Neuronal stem cell (in vitro differentiated cells): ENCODE measurements around the gene LRP1B.

ENCODE experiments used
- DNase-seq: peaks from one replicate; pipeline ENCODE4 v3.0.0-alpha.2; 2013; ENCODE audit warnings: low spot score
- H2AFZ ChIP-seq: one replicate; pipeline ENCODE4 v1.6.1; 2013; ENCODE audit warnings: mild to moderate bottlenecking, low read length, inconsistent platforms
- H2AK5ac ChIP-seq: 2 replicates; pipeline ENCODE4 v1.6.1; 2013; ENCODE audit warnings: low read depth, mild to moderate bottlenecking, inconsistent platforms, low read length, moderate library complexity, mixed read lengths
- H2BK120ac ChIP-seq: 2 replicates; pipeline ENCODE4 v1.6.1; 2013; ENCODE audit warnings: low read depth, mild to moderate bottlenecking, inconsistent platforms, low read length, moderate library complexity, mixed read lengths
- H2BK12ac ChIP-seq: one replicate; pipeline ENCODE4 v1.6.1; 2013; ENCODE audit warnings: low read length, inconsistent platforms
- H2BK15ac ChIP-seq: 2 replicates; pipeline ENCODE4 v1.6.1; 2013; ENCODE audit warnings: mild to moderate bottlenecking, low read length, inconsistent platforms, mixed read lengths
- H2BK5ac ChIP-seq: one replicate; pipeline ENCODE4 v1.6.1; 2013; ENCODE audit warnings: inconsistent platforms, mild to moderate bottlenecking, low read length, moderate library complexity
- H3K14ac ChIP-seq: one replicate; pipeline ENCODE4 v1.6.1; 2013; ENCODE audit warnings: low read length, inconsistent platforms
- H3K18ac ChIP-seq: 2 replicates; pipeline ENCODE4 v1.6.1; 2013; ENCODE audit warnings: low read length, inconsistent platforms
- H3K23ac ChIP-seq: 2 replicates; pipeline ENCODE4 v1.6.1; 2013; ENCODE audit warnings: low read depth, mild to moderate bottlenecking, mixed read lengths, low read length, inconsistent platforms; ENCODE audit not compliant: poor library complexity
- H3K27ac ChIP-seq: replicated peaks from 3 replicates; pipeline ENCODE4 v1.5.1; 2013; ENCODE audit warnings: low read length, inconsistent platforms
- H3K27me3 ChIP-seq, 3 experiments: 2 replicates each; pipeline ENCODE4 v1.6.1; 2013; ENCODE audit warnings: low read length in 3 of 3, mild to moderate bottlenecking in 2 of 3, inconsistent platforms in 1 of 3, low read depth in 1 of 3, mixed read lengths in 1 of 3, moderate library complexity in 1 of 3; ENCODE audit not compliant: control insufficient read depth in 3 of 3, insufficient read depth in 3 of 3
- H3K36me3 ChIP-seq, 2 donors: replicated peaks in 1 of 2; 2 replicates each; pipeline ENCODE4 v1.6.1; 2013; ENCODE audit warnings: low read length in 2 of 2; ENCODE audit not compliant: control insufficient read depth in 2 of 2, insufficient read depth in 2 of 2
- H3K4ac ChIP-seq: 2 replicates; pipeline ENCODE4 v1.6.1; 2013; ENCODE audit warnings: inconsistent platforms, mild to moderate bottlenecking, low read length, moderate library complexity
- H3K4me1 ChIP-seq, 2 donors: 1 replicate in 1 of 2; 2 replicates in 1 of 2; pipeline ENCODE4 v1.6.1; 2013; ENCODE audit warnings: low read length in 2 of 2, low read depth in 1 of 2; ENCODE audit not compliant: control insufficient read depth in 2 of 2, insufficient read depth in 1 of 2
- H3K4me2 ChIP-seq: one replicate; pipeline ENCODE4 v1.6.1; 2013; ENCODE audit warnings: mild to moderate bottlenecking, low read length, inconsistent platforms; ENCODE audit not compliant: insufficient read depth, poor library complexity, severe bottlenecking
- H3K4me3 ChIP-seq, 2 donors: 2 replicates each; pipeline ENCODE4 v1.5.1; 2013; ENCODE audit warnings: low read length in 2 of 2, mild to moderate bottlenecking in 2 of 2, inconsistent platforms in 1 of 2, moderate library complexity in 1 of 2
- H3K79me1 ChIP-seq: one replicate; pipeline ENCODE4 v1.6.1; 2013; ENCODE audit warnings: low read depth, mild to moderate bottlenecking, inconsistent platforms, low read length, moderate library complexity
- H3K9ac ChIP-seq: one replicate; pipeline ENCODE4 v1.6.1; 2013; ENCODE audit warnings: mild to moderate bottlenecking, low read depth, low read length, inconsistent platforms; ENCODE audit not compliant: poor library complexity
- H3K9me3 ChIP-seq, 2 donors: replicated peaks in 1 of 2; 2 replicates each; pipeline versions ENCODE3 to v1.6.1; 2013; ENCODE audit warnings: low read length in 2 of 2, mild to moderate bottlenecking in 2 of 2, inconsistent platforms in 1 of 2, low read depth in 1 of 2, mixed read lengths in 1 of 2, moderate library complexity in 1 of 2; ENCODE audit not compliant: control insufficient read depth in 2 of 2, insufficient read depth in 1 of 2
- H4K8ac ChIP-seq: one replicate; pipeline ENCODE4 v1.6.1; 2013; ENCODE audit warnings: low read depth, mild to moderate bottlenecking, inconsistent platforms, low read length, moderate library complexity
- H4K91ac ChIP-seq: one replicate; pipeline ENCODE4 v1.6.1; 2013; ENCODE audit warnings: low read length, low read depth, mild to moderate bottlenecking, inconsistent platforms; ENCODE audit not compliant: poor library complexity
- WGBS, 2 donors: extraction: QIAGEN DNeasy Blood & Tissue Kit; methylation state at CpG; one replicate each; pipeline ENCODE4 v1.1.7; 2013; ENCODE audit warnings: missing lambda C conversion rate in 2 of 2, mixed read lengths in 1 of 2; ENCODE audit not compliant: insufficient read length in 2 of 2, insufficient replicate concordance in 1 of 2; ENCODE audit errors: extremely low coverage in 2 of 2; 5-methylcytosine and 5-hydroxymethylcytosine counted together

Gene LRP1B

DNA sequence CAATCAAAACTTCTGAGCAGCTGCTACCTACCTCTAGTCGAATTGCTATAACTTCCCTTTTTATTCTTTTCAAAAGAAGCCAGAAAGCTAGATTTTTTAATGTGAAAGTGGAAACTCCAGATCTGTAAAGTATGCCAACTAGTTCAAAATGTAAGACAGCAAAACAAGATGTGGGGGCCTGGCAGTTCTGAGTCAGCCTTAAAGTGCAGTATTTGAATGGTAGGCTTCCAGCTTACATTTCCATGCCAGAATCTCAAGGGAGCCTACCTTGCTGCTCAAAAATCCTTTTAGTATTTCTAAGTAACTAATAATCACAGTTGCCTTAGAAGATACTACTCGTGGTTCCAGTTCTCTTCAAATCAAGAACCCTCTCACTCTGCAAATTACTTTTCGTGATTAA lies 1288.7 kb downstream of the LRP1B start:
- Histone ChIP-seq H2BK12ac (no peak overlapping the region), H2BK15ac (no peak overlapping the region), H2AK5ac (no peak overlapping the region), H3K9ac (no peak overlapping the region), H3K4me1 (peaks cover 0 to 4% of the 10 kb centered on the region in 2 donors), H3K23ac (no peak overlapping the region), H2BK120ac (no peak overlapping the region), H4K91ac (no peak overlapping the region), H3K14ac (no peak overlapping the region), H3K4me3 (no peak overlapping the region), H3K18ac (no peak overlapping the region), H2AFZ (no peak overlapping the region), H3K9me3 (no peaks in the 10 kb centered on the region), H2BK5ac (no peak overlapping the region), H4K8ac (no peak overlapping the region), H3K27me3 (no peaks in the 10 kb centered on the region), H3K4ac (no peak overlapping the region), H3K79me1 (no peaks in the 10 kb centered on the region), H3K4me2 (no peak overlapping the region), H3K27ac (no peak overlapping the region), H3K36me3 (no peaks in the 10 kb centered on the region)
- DNase-seq, result no peak
- no CpG with 5 or more reads among the region's 3 CpGs for WGBS, 2 donors

GRCh38 chr2:140841141-140841540 lies 1289.7 kb downstream of the LRP1B start:
- Histone ChIP-seq H2AK5ac (no peak overlapping the region), H2BK5ac (no peak overlapping the region), H3K4me1 (no peaks in the 10 kb centered on the region), H3K79me1 (no peaks in the 10 kb centered on the region), H3K18ac (no peak overlapping the region), H4K91ac (no peak overlapping the region), H2AFZ (no peak overlapping the region), H3K27me3 (no peaks in the 10 kb centered on the region), H3K4ac (no peak overlapping the region), H3K14ac (no peak overlapping the region), H3K27ac (no peak overlapping the region), H3K4me2 (no peak overlapping the region), H2BK120ac (no peak overlapping the region), H2BK15ac (no peak overlapping the region), H3K9me3 (no peaks in the 10 kb centered on the region), H3K9ac (no peak overlapping the region), H2BK12ac (no peak overlapping the region), H4K8ac (no peak overlapping the region), H3K23ac (no peak overlapping the region), H3K4me3 (no peak overlapping the region), H3K36me3 (no peaks in the 10 kb centered on the region)
- no CpG with 5 or more reads among the region's 3 CpGs for WGBS, 2 donors
- no peak for DNase-seq

GRCh38 chr2:140836826-140837225 lies 1294.0 kb downstream of the LRP1B start:
- Histone ChIP-seq H3K27ac (no peak overlapping the region), H2AFZ (no peak overlapping the region), H2AK5ac (no peak overlapping the region), H3K4me3 (no peak overlapping the region), H4K8ac (no peak overlapping the region), H3K9me3 (no peaks in the 10 kb centered on the region), H3K4me1 (no peaks in the 10 kb centered on the region), H2BK120ac (no peak overlapping the region), H3K14ac (no peak overlapping the region), H3K18ac (no peak overlapping the region), H2BK12ac (no peak overlapping the region), H3K4me2 (no peak overlapping the region), H3K36me3 (no peaks in the 10 kb centered on the region), H2BK5ac (no peak overlapping the region), H3K23ac (no peak overlapping the region), H3K9ac (no peak overlapping the region), H3K79me1 (no peaks in the 10 kb centered on the region), H2BK15ac (no peak overlapping the region), H3K27me3 (no peaks in the 10 kb centered on the region), H4K91ac (no peak overlapping the region), H3K4ac (no peak overlapping the region)
- WGBS, 2 donors, result no CpG with 5 or more reads among the region's 2 CpGs
- DNase-seq, result no peak

DNA sequence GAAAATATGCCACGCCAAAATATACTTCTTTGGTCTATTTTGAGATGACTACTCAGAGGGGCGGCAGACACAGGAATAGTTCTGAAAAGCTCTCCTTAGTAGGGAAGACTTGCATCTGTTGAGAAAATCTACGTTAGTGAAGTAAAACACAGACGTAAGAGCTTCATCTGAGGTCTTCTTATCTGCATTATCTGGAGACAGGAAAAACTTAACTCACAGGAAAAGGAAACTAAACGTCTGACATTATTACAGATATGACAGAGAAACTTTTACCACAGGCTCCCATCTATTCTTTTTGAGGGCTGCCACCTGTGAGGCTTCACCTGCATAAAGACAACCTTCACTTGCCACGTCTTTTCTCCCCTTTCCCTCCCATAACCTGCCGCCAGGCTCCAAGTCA lies 1295.7 kb downstream of the LRP1B start:
- no peak overlapping the region for H2AK5ac ChIP-seq
- H3K9ac ChIP-seq, result no peak overlapping the region
- no peak overlapping the region for H4K91ac ChIP-seq
- no peak overlapping the region for H2BK15ac ChIP-seq
- H4K8ac ChIP-seq, result no peak overlapping the region
- no peak overlapping the region for H3K4me2 ChIP-seq
- H2AFZ ChIP-seq, result no peak overlapping the region
- no peak overlapping the region for H3K4ac ChIP-seq
- no peak overlapping the region for H2BK5ac ChIP-seq
- H2BK120ac ChIP-seq, result no peak overlapping the region
- DNase-seq, result no peak
- H3K4me1 ChIP-seq, result no peaks in the 10 kb centered on the region
- no peak overlapping the region for H2BK12ac ChIP-seq
- H3K27me3 ChIP-seq, result no peaks in the 10 kb centered on the region
- no peaks in the 10 kb centered on the region for H3K79me1 ChIP-seq
- H3K27ac ChIP-seq, result no peak overlapping the region
- no CpG with 5 or more reads among the region's 7 CpGs for WGBS, 2 donors
- H3K36me3 ChIP-seq, result no peaks in the 10 kb centered on the region
- H3K18ac ChIP-seq, result no peak overlapping the region
- no peak overlapping the region for H3K14ac ChIP-seq
- no peak overlapping the region for H3K23ac ChIP-seq
- no peaks in the 10 kb centered on the region for H3K9me3 ChIP-seq
- no peak overlapping the region for H3K4me3 ChIP-seq
